NCI-H510A (cell line): ENCODE data around the gene CNTN3.

ENCODE experiments used
- DNase-seq: peaks from one replicate; lab custom pipeline; 2025; lab: John Stamatoyannopoulos, UW

The CNTN3 gene

GRCh38 chr3:74611206-74611605 is 3.3 kb downstream of the CNTN3 start:
- no peak for DNase-seq

DNA sequence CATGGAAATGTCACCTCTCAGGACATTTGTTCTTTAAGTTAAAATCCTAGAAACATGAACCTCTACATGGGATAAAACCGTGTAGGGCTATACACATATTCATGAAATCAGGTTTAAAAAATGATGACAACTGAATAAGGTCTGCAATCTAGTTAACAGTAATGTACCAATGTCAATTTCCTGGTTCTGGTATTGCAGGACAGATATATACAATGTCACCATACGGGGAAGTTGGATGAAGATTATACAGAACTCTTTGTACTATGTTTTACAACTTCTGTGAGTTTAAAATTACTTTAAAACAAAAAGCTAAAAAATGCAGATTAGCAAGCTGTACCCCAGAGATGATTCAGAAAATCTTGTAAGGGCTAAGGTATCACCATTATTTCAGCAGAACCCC is 6.7 kb downstream of the CNTN3 start:
- no peak for DNase-seq

- no peak for DNase-seq
Observed at GRCh38 chr3:74606996-74607395, 7.5 kb downstream of the CNTN3 start.

GRCh38 chr3:74605437-74605836 is 9.0 kb downstream of the CNTN3 start:
- no peak for DNase-seq

DNA sequence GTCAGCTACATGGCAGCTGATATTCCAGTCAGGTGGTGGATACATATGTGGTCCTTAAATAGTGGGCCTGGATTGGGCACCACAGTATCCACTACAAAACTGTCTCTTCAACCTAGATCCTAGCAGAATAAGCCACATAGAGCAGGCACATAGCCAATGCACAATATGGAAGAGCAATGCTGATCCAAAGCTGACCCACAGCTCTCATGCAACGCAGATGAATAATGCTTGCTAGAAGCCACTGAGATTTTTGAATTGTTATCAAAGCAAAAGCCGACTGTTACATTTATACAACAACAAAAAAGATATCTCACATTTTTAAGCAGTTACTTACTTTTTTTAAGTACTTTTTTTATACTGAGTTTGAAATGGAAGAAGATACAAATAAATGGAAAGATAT is 11.2 kb downstream of the CNTN3 start:
- DNase-seq, result no peak

DNA sequence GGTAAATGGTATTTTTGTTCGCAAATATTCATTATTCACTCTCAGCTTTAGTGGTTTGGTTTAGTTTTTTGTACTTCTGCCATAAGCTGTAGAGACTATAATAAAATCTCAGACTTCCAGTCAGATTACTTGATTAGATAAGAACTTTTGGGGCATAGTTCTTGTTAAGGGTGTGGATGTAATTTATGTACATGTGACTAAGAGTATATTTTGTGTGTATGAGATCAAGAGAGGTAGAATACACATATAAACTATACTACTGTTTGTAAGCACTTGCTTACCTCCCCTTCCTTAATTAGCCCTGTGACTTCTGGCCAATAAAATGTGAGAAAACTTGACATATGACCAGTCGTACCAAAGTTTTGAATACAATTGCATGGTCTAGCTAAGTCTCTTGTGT is 12.0 kb downstream of the CNTN3 start:
- DNase-seq, result no peak

DNA sequence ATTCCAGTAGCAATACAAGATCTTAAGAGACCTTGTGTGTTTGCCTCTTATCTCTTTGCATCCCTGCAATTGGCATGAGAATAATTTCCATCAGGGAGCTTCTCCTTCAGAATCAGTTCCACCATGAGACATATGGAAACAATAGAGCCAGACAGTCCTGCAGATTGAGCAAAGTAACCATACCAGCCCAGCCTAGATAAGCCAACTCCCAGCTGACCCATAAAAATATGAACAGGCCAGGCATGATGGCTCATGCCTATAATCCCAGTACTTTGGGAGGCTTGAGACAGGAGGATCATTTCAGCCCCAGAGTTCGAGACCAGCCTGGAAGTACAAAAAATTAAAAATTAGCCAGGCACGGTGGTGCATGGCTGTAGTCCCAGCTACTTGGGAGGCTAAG is 12.7 kb downstream of the CNTN3 start:
- DNase-seq, result no peak

DNA sequence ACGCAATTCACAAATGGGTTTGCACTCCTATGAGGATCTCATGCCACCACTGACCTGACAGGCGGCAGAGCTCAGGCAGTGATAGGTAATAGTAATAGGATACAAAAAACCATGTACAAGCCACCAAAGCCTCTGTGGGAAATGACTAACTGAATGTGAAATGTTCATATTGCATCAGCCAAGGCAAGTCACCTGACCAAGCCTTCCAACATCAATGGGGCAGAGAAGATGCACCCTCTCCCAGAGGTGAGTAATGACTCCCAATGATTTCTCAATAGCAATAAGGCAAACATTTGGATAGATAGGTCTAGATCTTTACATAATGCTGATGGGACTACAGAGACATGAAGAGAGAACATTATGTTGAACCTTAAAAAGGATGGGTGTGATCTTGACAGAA is 14.9 kb downstream of the CNTN3 start:
- DNase-seq, result no peak

DNA sequence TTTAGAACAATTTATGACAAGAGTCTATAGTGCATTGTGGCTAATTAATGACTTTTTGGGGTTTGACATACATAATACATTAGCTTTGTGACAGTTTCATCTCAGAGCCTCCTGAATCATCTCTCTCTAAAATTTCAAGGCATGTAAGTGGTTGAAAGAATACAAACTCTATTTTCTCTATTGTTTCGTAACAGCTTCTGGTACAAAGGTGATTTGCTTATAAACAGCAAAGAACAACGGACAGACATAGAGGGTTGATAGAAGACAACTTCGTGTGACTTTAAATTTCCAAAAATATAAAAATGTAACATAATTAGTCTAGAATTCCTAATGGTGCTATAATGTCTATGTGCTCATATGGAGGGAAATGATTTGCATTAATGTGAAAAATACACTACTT is 21.3 kb downstream of the CNTN3 start:
- DNase-seq, result no peak

GRCh38 chr3:74592359-74592758 is 22.1 kb downstream of the CNTN3 start:
- no peak for DNase-seq

DNA sequence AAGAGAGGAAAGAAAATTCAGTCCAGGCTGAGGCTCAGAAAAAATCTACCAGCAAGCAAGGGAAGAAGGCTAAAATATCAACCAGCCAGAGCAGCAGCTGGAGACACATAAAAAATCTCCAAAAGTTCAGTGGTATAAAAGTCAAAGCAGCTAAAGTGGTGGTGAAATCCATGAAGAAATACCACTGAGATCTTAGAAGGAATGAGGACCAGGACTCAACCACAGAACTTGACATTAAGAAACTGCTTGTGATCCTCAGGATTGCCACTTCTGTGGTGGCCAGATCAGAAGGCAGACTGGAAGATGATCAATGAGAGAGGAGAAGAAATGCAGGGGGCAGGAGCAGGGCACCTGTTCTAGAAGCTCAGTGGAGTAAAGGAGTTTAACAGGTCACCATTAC is 22.5 kb downstream of the CNTN3 start:
- no peak for DNase-seq

DNA sequence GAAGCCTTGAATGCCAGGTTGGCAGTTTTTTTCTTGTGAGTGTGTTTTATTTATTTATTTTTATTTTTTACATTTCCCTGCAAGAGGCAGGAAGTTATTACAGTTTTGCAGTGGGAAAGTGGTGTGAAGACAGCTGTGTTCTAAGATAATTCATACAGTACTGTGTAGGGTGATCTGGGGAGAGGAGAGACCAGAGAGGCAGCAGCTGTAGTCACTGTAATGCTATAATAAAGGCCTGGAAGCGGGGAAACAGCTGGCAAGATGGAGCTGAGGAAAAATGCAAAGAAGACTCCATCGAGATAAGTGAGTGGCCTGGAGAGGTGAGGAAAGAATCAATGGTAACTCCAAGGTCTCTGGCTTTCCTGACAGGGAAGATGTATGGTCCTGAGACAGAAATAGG is 23.1 kb downstream of the CNTN3 start:
- no peak for DNase-seq

- no peak for DNase-seq
Observed at GRCh38 chr3:74590620-74591262, 23.7 kb downstream of the CNTN3 start.

DNA sequence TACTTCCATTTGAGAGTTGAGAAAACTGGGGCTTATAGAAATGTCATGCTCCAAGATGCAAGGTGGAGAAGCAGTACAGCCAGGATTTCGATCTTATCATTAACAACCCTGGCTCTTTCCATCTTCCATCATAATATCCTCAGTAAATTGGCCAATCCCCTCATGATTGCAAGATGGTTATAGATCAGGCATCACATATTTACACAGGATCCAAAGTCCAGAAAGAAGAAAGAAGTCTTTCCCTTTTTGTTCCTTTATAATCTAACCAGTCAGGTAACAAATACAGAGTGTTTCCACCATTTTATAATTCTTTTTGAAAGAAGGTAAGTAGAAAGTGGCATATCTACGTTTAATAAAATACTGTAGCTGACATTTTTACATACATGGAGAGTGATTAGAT is 29.7 kb downstream of the CNTN3 start:
- no peak for DNase-seq

GRCh38 chr3:74582982-74583381 is 31.5 kb downstream of the CNTN3 start:
- DNase-seq, result no peak

DNA sequence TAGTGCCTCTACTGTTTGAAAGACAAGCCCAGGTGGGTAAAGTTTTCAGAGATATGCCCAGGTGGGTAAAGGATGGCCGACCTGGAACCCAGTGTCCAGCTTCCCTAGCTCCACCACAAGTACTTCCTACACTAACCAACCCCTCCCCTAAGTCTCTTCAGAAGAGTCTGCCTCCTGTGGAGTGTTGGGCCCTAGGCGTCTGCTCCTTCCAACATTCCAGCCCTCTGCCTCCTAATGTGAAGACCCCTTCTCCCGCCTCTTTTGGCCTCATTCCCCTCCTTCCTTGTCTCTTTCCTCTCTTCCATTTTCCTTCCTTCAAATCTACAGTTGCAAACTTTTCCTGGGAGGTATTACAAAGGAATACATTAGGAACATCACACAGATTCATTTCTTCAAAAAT is 38.6 kb downstream of the CNTN3 start:
- DNase-seq, result no peak

DNA sequence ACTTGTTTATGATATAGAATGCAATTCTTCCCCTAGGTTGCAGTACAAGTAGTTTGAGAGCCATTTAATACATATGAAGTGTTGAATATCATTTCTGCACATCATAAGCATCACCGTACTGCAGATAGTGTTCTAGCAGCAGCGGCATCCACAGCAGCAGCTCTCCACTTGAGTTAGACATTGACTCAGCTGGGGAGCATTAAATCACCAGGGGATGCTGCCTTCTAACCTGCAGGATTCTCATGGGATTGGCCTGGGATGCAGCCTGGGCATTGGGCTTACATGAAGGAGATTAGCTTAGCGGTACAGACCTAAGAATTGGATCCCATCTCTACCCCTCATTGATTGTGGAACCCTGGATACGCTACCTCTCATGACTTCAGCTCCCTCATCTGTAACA is 43.3 kb downstream of the CNTN3 start:
- no peak for DNase-seq
